ENCODE measurements around the gene IL37.
"Not testable (repeated sequence)": the region's sequence is repeated elsewhere in the genome, so short reads cannot be mapped to it uniquely, and the experiment has no call there.

DNA sequence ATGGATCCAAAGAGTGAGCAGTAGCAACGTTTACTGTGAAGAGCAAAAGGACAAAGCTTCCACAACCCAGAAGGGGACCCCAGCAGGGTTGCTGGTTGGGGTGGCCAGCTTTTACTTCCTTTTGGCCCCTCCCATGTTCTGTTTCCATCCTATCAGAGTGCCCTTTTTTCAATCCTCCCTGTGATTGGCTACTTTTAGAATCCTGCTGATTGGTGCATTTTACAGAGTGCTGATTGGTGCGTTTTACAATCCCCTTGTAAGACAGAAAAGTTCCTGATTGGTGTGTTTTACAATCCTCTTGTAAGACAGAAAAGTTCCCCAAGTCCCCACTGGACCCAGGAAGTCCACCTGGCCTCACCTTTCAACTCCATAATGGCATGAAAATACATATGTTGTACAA lies 2.4 kb upstream of the IL37 start:
- not testable (repeated sequence) for TF ChIP-seq POLR2AphosphoS5 (IDR thresholded peaks at IDR 0.05); CTCF (IDR thresholded peaks at IDR 0.05 in 8 of 11, conservative IDR thresholded peaks at IDR 0.05 in 3 of 11); POLR2A (IDR thresholded peaks at IDR 0.05)
